Hepatocyte (in vitro differentiated cells): ENCODE measurements around the gene SVBP. TPM values are rescaled to one million over a fixed set of nuclear protein-coding genes. Genes with fewer than 3 reads are reported as not detected.
A peak's percentile ranks its signal among the peaks of the same experiment; 100 is the strongest.

Experiments used
- DNase-seq: peaks from one replicate; pipeline ENCODE4 v3.0.0-alpha.2; 2016; ENCODE audit warnings: low spot score
- H2AFZ ChIP-seq: fragments of 200-600 bp; sonication (generic); 2 replicates; pipeline ENCODE4 v1.6.0; 2016; ENCODE audit warnings: antibody characterized with exemption, mild to moderate bottlenecking
- H3K27ac ChIP-seq: fragments of 200-600 bp; sonication (generic); 2 replicates; pipeline ENCODE4 v1.5.1; 2016; ENCODE audit warnings: mild to moderate bottlenecking
- H3K27me3 ChIP-seq: fragments of 200-600 bp; sonication (generic); 2 replicates; pipeline ENCODE4 v1.6.1; 2016
- H3K36me3 ChIP-seq: fragments of 200-600 bp; sonication (generic); replicated peaks from 2 replicates; pipeline ENCODE4 v1.5.1; 2016; ENCODE audit warnings: low read depth; ENCODE audit not compliant: insufficient read depth
- H3K4me1 ChIP-seq: fragments of 200-600 bp; sonication (generic); 2 replicates; pipeline ENCODE4 v1.5.1; 2016; ENCODE audit warnings: mild to moderate bottlenecking, moderate library complexity; ENCODE audit not compliant: insufficient read depth
- H3K4me2 ChIP-seq: fragments of 200-600 bp; sonication (generic); 2 replicates; pipeline ENCODE4 v1.6.0; 2016
- H3K4me3 ChIP-seq: fragments of 200-600 bp; sonication (generic); 2 replicates; pipeline ENCODE4 v1.5.1; 2016; ENCODE audit warnings: mild to moderate bottlenecking
- H3K79me2 ChIP-seq: fragments of 200-600 bp; sonication (generic); 2 replicates; pipeline ENCODE4 v1.6.0; 2017; ENCODE audit warnings: mild to moderate bottlenecking
- H3K9me2 ChIP-seq: fragments of 200-600 bp; sonication (generic); replicated peaks from 2 replicates; pipeline ENCODE4 v1.6.0; 2017; ENCODE audit warnings: mild to moderate bottlenecking; ENCODE audit not compliant: insufficient read depth
- H3K9me3 ChIP-seq: fragments of 200-600 bp; sonication (generic); 2 replicates; pipeline ENCODE4 v1.5.1; 2016; ENCODE audit warnings: low read depth, mild to moderate bottlenecking
- H4K20me1 ChIP-seq: fragments of 200-600 bp; sonication (generic); 2 replicates; pipeline ENCODE4 v1.6.0; 2016; ENCODE audit warnings: mild to moderate bottlenecking; ENCODE audit not compliant: insufficient read depth, poor library complexity, severe bottlenecking
- EZH2 ChIP-seq: fragments of 200-600 bp; sonication (generic); IDR thresholded peaks from 2 replicates; pipeline ENCODE4 v1.6.1; 2016; ENCODE audit warnings: antibody characterized with exemption, mild to moderate bottlenecking, borderline replicate concordance
- EZH2phosphoT487 ChIP-seq: fragments of 200-600 bp; sonication (generic); IDR thresholded peaks from one replicate; pipeline ENCODE4 v1.6.1; 2018; ENCODE audit warnings: antibody characterized with exemption, mild to moderate bottlenecking, low read depth, moderate library complexity; ENCODE audit not compliant: unreplicated experiment, severe bottlenecking
- WGBS: methylation state at CpG from one replicate; pipeline ENCODE4 v1.1.6; 2016; ENCODE audit warnings: low lambda C conversion rate; ENCODE audit errors: missing lambda C conversion rate; 5-methylcytosine and 5-hydroxymethylcytosine counted together
- polyA plus RNA-seq: library from polyadenylated mRNA; unstranded; fragments of >200 nt; fragmentation: Nextera tagmentation; extraction: Ambion mirVana; gene quantifications from 2 replicates; pipeline ENCODE4 v1.2.1, GENCODE V29; 2016
- total RNA-seq: library from RNA; depleted of rRNA; stranded (reverse); fragments of >200 nt; gene quantifications from 2 replicates; pipeline ENCODE4 v1.2.3, GENCODE V29; 2014
- TF ChIP-seq, protein P1 (sequence below): fragments of 200-600 bp; sonication (generic); IDR thresholded peaks from 2 replicates; pipeline ENCODE4 v1.5.1; 2016; ENCODE audit warnings: antibody characterized with exemption, mild to moderate bottlenecking; ENCODE audit not compliant: poor library complexity

Gene SVBP, protein sequence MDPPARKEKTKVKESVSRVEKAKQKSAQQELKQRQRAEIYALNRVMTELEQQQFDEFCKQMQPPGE
- total RNA-seq, result 38.0 and 49.6 TPM in 2 replicates
- 50.6 and 56.8 TPM in 2 replicates for polyA plus RNA-seq

- peak within 1 kb of the TSS; percentile 71 for H3K4me3 ChIP-seq
- WGBS, result 0% methylated on average over 27 of the region's 66 CpGs
- no peaks in the 10 kb centered on the region for H3K27me3 ChIP-seq
- H3K9me2 ChIP-seq, result no peaks in the 10 kb centered on the region
- H3K9me3 ChIP-seq, result no peaks in the 10 kb centered on the region
- DNase-seq, result peak; percentile 97
- H2AFZ ChIP-seq, result peak within 1 kb of the TSS; percentile 75
- H3K4me2 ChIP-seq, result peak within 1 kb of the TSS; percentile 91
- H4K20me1 ChIP-seq, result no peaks in the 10 kb centered on the region
- peaks cover 30% of the 10 kb centered on the region for H3K79me2 ChIP-seq
- no peaks in the 10 kb centered on the region for H3K36me3 ChIP-seq
- no peak for TF ChIP-seq EZH2phosphoT487
- TF ChIP-seq, protein P1, sequence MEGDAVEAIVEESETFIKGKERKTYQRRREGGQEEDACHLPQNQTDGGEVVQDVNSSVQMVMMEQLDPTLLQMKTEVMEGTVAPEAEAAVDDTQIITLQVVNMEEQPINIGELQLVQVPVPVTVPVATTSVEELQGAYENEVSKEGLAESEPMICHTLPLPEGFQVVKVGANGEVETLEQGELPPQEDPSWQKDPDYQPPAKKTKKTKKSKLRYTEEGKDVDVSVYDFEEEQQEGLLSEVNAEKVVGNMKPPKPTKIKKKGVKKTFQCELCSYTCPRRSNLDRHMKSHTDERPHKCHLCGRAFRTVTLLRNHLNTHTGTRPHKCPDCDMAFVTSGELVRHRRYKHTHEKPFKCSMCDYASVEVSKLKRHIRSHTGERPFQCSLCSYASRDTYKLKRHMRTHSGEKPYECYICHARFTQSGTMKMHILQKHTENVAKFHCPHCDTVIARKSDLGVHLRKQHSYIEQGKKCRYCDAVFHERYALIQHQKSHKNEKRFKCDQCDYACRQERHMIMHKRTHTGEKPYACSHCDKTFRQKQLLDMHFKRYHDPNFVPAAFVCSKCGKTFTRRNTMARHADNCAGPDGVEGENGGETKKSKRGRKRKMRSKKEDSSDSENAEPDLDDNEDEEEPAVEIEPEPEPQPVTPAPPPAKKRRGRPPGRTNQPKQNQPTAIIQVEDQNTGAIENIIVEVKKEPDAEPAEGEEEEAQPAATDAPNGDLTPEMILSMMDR, result no peak
- TF ChIP-seq EZH2, result no peak
- peaks cover 8% of the 10 kb centered on the region for H3K4me1 ChIP-seq
- peak within 1 kb of the TSS; percentile 100 for H3K27ac ChIP-seq
Observed at GRCh38 chr1:42816585-42817439, at the start of gene SVBP, which contains the start of gene ERMAP. TSS of gene SVBP (minus strand) at chr1:42817397. CDS start at chr1:42816544, 853 bp downstream. TSS of gene ERMAP (plus strand) at chr1:42817122. CDS start at chr1:42830449, 13,327 bp downstream.

- no peaks in the 10 kb centered on the region for H3K9me3 ChIP-seq
- TF ChIP-seq, protein P1, result no peak
- TF ChIP-seq EZH2phosphoT487 (no peak), EZH2 (no peak)
- no peak overlapping the region for H3K4me2 ChIP-seq
- no peak overlapping the region for H2AFZ ChIP-seq
- H3K9me2 ChIP-seq, result no peaks in the 10 kb centered on the region
- 87% methylated on average over 5 of the region's 5 CpGs for WGBS
- no peak overlapping the region for H3K4me3 ChIP-seq
- no peaks in the 10 kb centered on the region for H4K20me1 ChIP-seq
- no peaks in the 10 kb centered on the region for H3K79me2 ChIP-seq
- peaks cover 4% of the 10 kb centered on the region for H3K27me3 ChIP-seq
- DNase-seq, result no peak
- H3K27ac ChIP-seq, result no peak overlapping the region
- H3K4me1 ChIP-seq, result no peaks in the 10 kb centered on the region
- no peaks in the 10 kb centered on the region for H3K36me3 ChIP-seq
Observed at GRCh38 chr1:42866549-42866948, 49.4 kb upstream of the SVBP start.

- H3K4me1 ChIP-seq, result no peaks in the 10 kb centered on the region
- TF ChIP-seq EZH2 (no peak), EZH2phosphoT487 (no peak)
- no peaks in the 10 kb centered on the region for H3K9me2 ChIP-seq
- H3K9me3 ChIP-seq, result no peaks in the 10 kb centered on the region
- DNase-seq, result no peak
- H3K4me2 ChIP-seq, result no peak overlapping the region
- H3K27me3 ChIP-seq, result peaks cover 4% of the 10 kb centered on the region
- H3K79me2 ChIP-seq, result no peaks in the 10 kb centered on the region
- no peak overlapping the region for H2AFZ ChIP-seq
- H4K20me1 ChIP-seq, result no peaks in the 10 kb centered on the region
- no peak overlapping the region for H3K27ac ChIP-seq
- H3K36me3 ChIP-seq, result no peaks in the 10 kb centered on the region
- no peak overlapping the region for H3K4me3 ChIP-seq
Observed at GRCh38 chr1:42861014-42861399, 43.8 kb upstream of the SVBP start.
